ENCODE measurements around the gene MDC1.

Gene MDC1

DNA sequence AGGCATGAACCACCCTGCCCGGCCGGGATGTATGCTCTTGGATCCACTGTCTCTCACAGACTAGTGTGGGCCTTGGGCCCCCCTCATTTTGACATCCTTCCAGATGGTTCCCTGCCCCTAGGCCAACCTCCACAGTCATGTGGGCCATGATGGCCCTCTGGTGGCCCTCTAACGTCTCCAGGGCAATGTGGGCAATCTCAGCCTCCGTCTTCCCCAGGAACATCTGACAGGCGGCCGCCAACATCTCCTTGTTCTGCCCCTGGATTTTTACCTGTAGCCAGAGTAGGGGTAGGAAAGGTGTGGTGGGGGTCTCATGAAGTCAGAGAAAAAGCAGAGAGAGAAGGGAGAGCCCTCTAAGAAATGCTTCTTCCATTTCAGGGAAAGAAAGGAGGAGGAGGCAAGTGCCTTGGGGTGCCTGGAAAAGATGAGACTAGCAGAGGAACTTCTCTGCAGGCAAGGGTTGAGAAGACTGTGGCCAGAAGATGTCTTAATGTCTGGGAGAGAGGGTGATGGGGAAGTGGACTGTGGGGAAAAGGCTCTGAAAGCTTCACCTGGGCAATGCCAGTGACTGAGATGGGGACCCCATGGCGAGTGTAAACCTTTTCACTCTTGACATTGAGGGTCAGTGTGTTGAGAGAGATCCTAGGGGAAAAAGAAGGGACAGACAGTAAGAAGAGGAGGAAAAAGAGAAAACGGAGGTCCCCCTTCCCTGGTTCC is 24.1 kb upstream of the MDC1 start:
- CTCF ChIA-PET = interaction anchor here (1.0 to 1.6 kb wide), 3 partner anchors 9 to 136 kb away, joined by 3 to 6 read pairs (median 5); no protein-coding TSS in a partner anchor
- Mint-ChIP-seq H3K4me1 (peaks cover 79% of the 10 kb centered on the region), H3K9me3 (no peaks in the 10 kb centered on the region), H3K36me3 (peaks cover 61% of the 10 kb centered on the region), H3K27me3 (no peaks in the 10 kb centered on the region), H3K4me3 (peak overlapping the region; percentile 92), H3K27ac (peak overlapping the region; percentile 95)
- no peak for DNase-seq

DNA sequence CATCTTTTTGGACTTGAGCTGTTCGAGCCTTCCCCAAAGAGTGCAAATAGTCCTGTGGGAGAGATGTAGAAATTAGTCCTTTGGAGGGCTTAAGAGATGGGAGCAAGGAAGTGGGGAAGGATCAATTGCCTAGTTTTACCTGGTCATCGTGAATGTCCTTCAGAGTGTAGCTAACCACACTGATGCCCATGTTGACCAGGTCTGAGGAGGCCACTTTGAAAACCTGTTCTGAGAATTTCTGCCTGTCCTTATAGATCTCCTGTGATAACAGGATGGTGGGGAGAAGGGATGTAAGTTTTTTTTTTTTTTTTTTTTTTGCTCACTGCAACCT is 23.4 kb upstream of the MDC1 start:
- Mint-ChIP-seq H3K9me3 (no peaks in the 10 kb centered on the region), H3K36me3 (peaks cover 68% of the 10 kb centered on the region), H3K27me3 (no peaks in the 10 kb centered on the region), H3K27ac (peak overlapping the region; percentile 26), H3K4me3 (peak overlapping the region; percentile 92), H3K4me1 (peaks cover 87% of the 10 kb centered on the region)
- DNase-seq = no peak
- CTCF ChIA-PET = interaction anchor here (1.1 to 1.6 kb wide), 3 partner anchors 12 to 137 kb away, joined by 3 to 5 read pairs (median 3); no protein-coding TSS in a partner anchor

DNA sequence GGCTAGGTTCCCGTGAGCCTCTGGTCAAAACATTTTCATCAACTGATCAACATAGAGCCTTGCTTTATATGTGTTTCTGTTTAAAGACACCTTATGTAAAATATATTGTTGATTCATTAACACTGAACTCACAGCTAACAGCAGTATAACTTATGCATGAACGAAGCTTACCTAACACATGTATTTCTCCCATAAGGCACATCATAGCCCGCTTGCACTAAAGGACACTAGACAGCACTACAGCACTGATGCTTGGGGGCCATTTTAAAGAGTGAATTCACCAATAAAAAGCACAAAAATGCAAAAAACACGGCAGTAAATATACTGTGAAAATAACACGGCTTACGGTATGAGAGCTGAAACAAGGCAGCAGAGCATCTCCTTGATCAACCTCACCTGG is 21.5 kb upstream of the MDC1 start:
- DNase-seq = no peak
- Mint-ChIP-seq H3K4me3 (peak overlapping the region; percentile 46), H3K36me3 (peaks cover 75% of the 10 kb centered on the region), H3K27me3 (no peaks in the 10 kb centered on the region), H3K4me1 (peaks cover 83% of the 10 kb centered on the region), H3K27ac (peak overlapping the region; percentile 93), H3K9me3 (no peaks in the 10 kb centered on the region)
- CTCF ChIA-PET = interaction anchor here (1.0 to 1.4 kb wide), 5 partner anchors 50 to 342 kb away, joined by 3 to 4 read pairs (median 3); no protein-coding TSS in a partner anchor

DNA sequence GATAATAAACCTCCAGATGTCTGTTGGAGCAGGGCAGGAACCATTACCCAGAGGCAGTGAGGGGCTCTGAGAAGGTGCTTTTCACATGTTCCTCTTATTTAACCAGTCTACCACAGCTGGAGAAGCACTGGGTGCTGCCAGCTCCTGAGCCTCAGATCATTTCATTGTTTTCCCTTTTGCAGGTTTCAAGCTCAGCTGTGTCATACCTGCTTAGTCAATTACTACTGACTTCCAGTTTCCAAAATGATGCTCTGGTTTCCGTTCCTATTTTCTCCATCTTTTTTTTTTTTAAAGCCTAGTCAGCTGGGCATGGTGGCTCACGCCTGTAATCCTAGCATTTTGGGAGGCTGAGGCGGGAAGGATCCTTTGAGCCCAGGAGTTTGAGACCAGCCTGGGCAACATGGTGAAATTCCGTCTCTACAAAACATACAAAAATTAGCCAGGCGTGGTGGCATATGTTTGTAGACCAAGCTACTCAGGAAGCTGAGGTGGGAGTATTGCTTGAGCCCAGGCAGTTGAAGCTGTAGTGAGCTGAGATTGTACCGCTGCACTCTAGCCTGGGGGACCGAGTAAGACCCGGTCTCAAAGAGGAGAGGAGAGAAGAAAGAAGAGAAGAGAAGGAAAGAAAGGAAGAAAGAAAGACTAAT is 18.7 kb upstream of the MDC1 start:
- H3K36me3 Mint-ChIP-seq = peaks cover 80% of the 10 kb centered on the region
- peak overlapping the region; percentile 63 for H3K4me3 Mint-ChIP-seq
- H3K27me3 Mint-ChIP-seq = no peaks in the 10 kb centered on the region
- DNase-seq = no peak
- H3K27ac Mint-ChIP-seq = peak overlapping the region; percentile 93
- CTCF ChIA-PET = interaction anchor here (0.8 to 4.6 kb wide), 7 partner anchors 13 to 142 kb away, joined by 3 to 23 read pairs (median 3); partner anchors contain the start of gene DHX16
- peaks cover 87% of the 10 kb centered on the region for H3K4me1 Mint-ChIP-seq
- no peaks in the 10 kb centered on the region for H3K9me3 Mint-ChIP-seq

DNA sequence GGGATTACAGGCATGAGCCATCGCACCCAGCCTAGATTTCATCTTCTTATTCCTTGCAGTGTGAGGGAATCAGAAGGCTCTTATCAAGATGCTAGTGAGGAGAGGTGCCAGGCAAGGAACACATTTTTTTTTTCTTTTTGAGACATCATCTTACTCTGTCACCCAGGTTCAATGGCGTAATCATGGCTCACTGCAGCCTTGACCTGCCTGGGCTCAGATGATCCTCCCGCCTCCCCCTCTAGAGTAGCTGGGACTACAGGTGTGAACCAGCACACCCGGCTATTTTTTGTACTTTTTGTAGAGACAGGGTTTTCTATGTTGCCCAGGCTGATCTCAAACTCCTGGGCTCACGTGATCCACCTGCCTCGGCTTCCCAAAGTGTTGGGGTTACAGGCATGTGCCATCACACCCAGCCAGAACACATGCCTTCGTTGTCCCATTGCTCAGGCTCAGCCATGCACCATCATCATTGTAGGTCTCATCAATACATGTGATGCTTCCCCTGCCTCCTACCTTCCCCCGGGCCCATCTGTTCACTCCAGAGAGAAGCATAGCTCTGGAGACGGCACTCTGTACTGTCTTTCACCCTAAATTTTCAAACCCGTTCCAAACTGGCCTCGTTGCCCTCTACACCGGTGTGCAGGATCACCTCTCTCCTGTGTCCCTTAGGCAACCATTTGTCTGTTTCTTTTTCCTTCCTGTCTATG is 15.3 kb upstream of the MDC1 start:
- CTCF ChIA-PET = interaction anchor here (0.7 to 4.6 kb wide), 13 partner anchors 9 to 250 kb away, joined by 3 to 30 read pairs (median 6); partner anchors contain the start of genes DHX16 and IER3
- Mint-ChIP-seq H3K4me3 (no peak overlapping the region), H3K4me1 (peaks cover 72% of the 10 kb centered on the region), H3K27ac (peak overlapping the region; percentile 33), H3K27me3 (no peaks in the 10 kb centered on the region), H3K36me3 (peaks cover 71% of the 10 kb centered on the region), H3K9me3 (no peaks in the 10 kb centered on the region)
- no peak for DNase-seq

DNA sequence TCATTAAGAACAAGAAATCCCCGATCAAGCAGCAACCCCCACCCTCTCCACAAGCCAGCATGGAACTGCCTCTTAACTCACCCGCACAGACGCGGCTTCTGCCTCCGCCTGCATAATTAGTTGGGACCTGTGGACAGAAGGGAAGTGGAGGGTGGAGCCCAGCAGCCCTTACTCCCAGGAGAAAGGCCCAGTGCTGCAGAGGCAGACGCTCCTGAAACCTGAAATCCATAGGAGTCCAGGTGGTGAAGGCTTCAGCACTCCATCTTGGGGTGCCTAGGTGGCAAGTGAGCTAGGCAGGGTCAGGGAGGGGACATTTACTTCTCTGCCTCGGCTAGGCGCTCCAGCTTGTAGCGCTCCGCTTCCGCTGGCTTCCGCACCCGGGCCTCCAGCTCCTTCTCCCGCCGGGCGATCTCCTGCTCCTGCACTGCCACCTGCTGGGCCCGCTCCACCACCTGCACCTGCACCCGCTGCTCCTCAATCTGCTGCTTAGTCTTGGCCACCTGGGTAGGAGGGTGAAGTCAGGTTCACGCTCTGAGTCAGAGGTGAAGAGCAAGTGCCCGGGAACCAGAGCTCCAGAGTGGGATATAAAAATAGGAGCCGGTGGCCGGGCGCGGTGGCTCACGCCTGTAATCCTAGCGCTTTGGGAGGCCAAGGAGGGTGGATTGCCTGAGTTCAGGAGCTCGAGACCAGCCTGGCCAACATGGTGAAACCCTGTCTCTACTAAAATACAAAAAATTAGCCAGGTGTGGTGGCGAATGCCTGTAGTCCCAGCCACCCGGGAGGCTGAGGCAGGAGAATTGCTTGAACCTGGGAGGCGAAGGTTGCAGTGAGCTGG is 13.7 kb upstream of the MDC1 start:
- H3K9me3 Mint-ChIP-seq = no peaks in the 10 kb centered on the region
- DNase-seq = peak; percentile 92
- peak overlapping the region; percentile 26 for H3K4me3 Mint-ChIP-seq
- H3K36me3 Mint-ChIP-seq = peaks cover 66% of the 10 kb centered on the region
- CTCF ChIA-PET = interaction anchor here (0.6 to 3.3 kb wide), 45 partner anchors 9 to 356 kb away, joined by 3 to 47 read pairs (median 5); partner anchors contain the start of genes DHX16, IER3, MRPS18B and PRR3
- H3K27ac Mint-ChIP-seq = peak overlapping the region; percentile 78
- peaks cover 65% of the 10 kb centered on the region for H3K4me1 Mint-ChIP-seq
- H3K27me3 Mint-ChIP-seq = no peaks in the 10 kb centered on the region

DNA sequence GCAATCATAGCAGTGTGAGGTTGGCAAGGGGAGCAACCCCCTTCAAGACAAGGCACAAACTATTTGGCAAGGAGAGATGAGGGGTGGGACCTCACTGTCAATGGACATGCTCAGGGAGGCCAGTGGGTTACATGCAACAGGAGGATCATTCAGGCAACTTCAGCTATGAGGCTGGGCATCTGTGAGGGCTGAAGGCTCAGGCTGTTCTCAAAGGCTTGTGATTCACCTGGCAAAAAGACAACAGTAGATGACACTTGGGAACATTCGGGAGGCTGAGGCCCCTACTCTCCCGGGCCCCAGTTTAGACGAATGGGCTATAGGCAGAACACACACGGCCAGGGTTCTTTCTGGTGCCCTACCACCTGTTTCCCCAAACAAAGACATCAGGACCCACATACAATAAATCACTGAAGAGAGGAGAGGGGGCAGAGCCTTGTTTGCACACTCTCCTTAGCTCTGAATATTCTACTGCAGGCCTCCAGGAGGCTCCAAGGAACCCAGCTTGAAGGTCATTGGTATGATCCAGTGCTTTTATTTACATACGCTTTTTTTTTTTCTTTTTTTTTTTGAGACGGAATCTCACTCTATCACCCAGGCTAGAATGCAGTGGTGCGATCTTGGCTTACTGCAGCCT is 11.0 kb upstream of the MDC1 start:
- Mint-ChIP-seq H3K4me3 (no peak overlapping the region), H3K27me3 (no peaks in the 10 kb centered on the region), H3K9me3 (no peaks in the 10 kb centered on the region), H3K4me1 (peaks cover 75% of the 10 kb centered on the region), H3K27ac (peak overlapping the region; percentile 37), H3K36me3 (peaks cover 76% of the 10 kb centered on the region)
- no peak for DNase-seq
- CTCF ChIA-PET = interaction anchor here (1.4 to 12.3 kb wide), 3 partner anchors 12 to 50 kb away, joined by 3 to 285 read pairs (median 47); no protein-coding TSS in a partner anchor

DNA sequence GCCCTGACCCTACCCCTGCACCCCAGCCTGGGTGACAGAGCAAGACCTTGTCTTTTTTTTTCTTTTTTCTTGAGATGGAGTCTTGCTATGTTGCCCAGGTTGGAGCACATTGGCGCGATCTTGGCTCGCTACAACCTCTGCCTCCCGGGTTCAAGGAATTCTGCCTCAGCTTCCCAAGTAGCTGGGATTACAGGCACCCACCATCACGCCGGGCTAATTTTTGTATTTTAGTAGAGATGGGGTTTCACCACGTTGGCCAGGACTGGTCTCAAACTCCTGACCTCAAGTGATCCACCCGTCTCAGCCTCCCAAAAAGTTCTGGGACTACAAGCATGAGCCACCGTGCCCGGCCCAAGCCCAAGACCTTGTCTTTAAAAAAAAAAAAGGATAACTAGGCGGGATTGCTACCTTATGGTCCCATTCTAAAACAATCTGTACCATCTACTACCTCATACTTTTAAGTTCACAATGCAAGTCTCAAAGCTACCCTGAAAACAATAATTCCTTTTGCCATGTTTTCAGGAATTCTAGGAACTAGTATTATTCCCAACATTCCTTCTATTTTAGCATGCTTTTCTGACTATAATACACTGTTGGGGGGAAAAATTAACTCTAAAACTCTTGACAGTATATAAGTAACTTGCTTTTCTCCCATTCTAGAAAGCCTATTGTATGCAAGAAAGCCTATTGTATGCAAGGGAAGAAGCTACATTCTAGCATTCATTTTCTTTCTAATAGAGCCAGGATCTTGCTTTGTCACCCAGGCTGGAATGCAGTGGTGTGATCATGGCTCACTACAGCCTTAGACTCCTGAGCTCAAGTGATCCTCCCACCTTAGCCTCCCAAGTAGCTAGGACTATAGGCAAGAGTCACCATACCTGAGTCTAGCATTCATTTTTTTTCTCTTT is 9.7 kb upstream of the MDC1 start:
- Mint-ChIP-seq H3K4me3 (no peak overlapping the region), H3K27ac (peak overlapping the region; percentile 42), H3K27me3 (no peaks in the 10 kb centered on the region), H3K9me3 (no peaks in the 10 kb centered on the region), H3K4me1 (peaks cover 67% of the 10 kb centered on the region), H3K36me3 (peaks cover 78% of the 10 kb centered on the region)
- DNase-seq = no peak
- CTCF ChIA-PET = interaction anchor here (12.3 kb wide), 1 partner anchor 47 kb away, joined by 285 read pairs; no protein-coding TSS in a partner anchor

DNA sequence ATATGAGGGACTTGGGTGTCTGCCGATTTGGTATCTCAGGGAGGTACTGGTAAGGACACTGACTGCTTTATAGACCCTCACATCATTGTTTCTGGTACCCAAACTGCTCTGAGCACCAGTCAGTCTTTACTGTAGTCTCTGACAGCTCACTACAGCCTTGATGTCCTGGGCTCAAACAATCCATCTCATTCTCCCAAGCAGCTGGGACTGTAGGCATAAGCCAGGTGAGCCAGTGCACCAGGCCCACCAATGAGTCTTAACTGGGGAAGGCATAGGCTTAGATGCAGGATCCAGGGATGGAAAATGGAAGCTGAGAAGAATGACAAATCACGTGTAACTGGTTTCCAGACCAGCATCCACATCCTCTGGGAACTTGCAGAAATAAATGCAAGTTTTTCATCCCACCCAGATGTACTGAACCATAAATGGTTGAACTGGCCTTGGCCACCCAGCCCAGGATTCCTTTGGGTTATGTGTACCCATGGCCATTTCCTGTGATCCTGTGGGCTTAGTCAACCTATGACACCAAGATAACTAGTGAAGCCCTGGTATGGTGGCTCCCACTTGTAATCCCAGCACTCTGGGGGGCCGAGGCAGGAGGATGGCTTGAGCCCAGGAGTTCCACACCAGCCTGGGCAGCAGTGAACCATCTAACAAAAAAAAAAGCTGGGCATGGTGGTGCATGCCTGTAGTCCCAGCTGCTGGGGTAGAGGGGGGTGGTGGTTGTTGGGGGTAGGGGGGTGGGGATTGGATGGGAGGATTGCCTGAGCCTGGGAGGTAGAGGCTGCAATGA is 8.8 kb upstream of the MDC1 start:
- Mint-ChIP-seq H3K4me3 (no peak overlapping the region), H3K4me1 (peaks cover 60% of the 10 kb centered on the region), H3K27ac (peak overlapping the region; percentile 45), H3K27me3 (no peaks in the 10 kb centered on the region), H3K9me3 (no peaks in the 10 kb centered on the region), H3K36me3 (peaks cover 79% of the 10 kb centered on the region)
- CTCF ChIA-PET = interaction anchor here (0.8 to 12.3 kb wide), 2 partner anchors 46 to 103 kb away, joined by 3 to 285 read pairs; no protein-coding TSS in a partner anchor
- DNase-seq = no peak

DNA sequence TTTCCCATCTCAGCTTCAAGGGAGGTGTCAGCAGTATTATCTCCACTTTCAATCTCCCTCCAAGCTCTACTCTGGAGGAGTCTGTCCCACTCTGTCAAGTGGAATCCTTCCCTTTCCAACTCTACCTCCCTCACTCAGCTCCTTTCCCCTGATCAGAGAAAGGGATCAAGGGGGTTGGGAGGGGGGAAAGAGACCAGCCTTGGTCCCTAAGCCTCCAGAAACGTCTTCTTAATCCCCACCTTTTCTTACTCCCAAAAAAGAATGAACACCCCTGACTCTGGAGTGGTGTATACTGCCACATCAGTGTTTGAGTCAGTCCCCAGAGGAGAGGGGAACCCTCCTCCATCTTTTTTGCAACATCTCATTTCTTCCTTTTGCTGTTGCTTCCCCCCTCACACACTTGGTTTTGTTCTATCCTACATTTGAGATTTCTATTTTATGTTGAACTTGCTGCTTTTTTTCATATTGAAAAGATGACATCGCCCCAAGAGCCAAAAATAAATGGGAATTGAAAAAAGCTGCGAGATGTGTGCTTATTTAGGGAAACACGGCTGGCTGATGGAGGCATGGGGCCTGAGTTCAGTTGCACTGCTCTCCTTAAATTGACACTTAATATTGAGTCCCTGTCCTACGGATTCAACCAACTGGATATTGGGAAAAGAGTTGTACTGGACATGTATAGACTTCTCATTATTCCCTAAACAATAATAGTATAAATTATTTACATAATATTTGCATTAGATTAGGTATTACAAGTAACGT is 8.0 kb upstream of the MDC1 start:
- peaks cover 77% of the 10 kb centered on the region for H3K36me3 Mint-ChIP-seq
- peak overlapping the region; percentile 0 for H3K4me3 Mint-ChIP-seq
- CTCF ChIA-PET = interaction anchor here (0.8 to 12.3 kb wide), 2 partner anchors 45 to 102 kb away, joined by 3 to 285 read pairs; no protein-coding TSS in a partner anchor

More for the DNA sequence above, 8.0 kb upstream of the MDC1 start:
- H3K4me1 Mint-ChIP-seq = peaks cover 52% of the 10 kb centered on the region
- no peaks in the 10 kb centered on the region for H3K9me3 Mint-ChIP-seq
- peak overlapping the region; percentile 73 for H3K27ac Mint-ChIP-seq
- DNase-seq = no peak
- H3K27me3 Mint-ChIP-seq = no peaks in the 10 kb centered on the region
